Measurements from ENCODE around the gene SNN.

The SNN gene

GRCh38 chr16:11719171-11719570, 50.9 kb downstream of the SNN start:
- Mint-ChIP-seq H3K27me3 (ENCODE audit: low read depth) (no peaks in the 10 kb centered on the region), H3K27ac (no peak overlapping the region), H3K4me1 (peaks cover 24% of the 10 kb centered on the region), H3K4me3 (no peak overlapping the region), H3K36me3 (ENCODE audit: low read depth) (peaks cover 55% of the 10 kb centered on the region), H3K9me3 (no peaks in the 10 kb centered on the region)
- no peak for TF ChIP-seq CTCF (IDR thresholded peaks at IDR 0.05; ENCODE audit: unreplicated experiment in 3 of 3)

GRCh38 chr16:11719762-11720161, 51.5 kb downstream of the SNN start:
- Mint-ChIP-seq H3K9me3 (no peaks in the 10 kb centered on the region), H3K27ac (peak overlapping the region in 2 of 3 experiments; percentile 1 to 8), H3K36me3 (ENCODE audit: low read depth) (peaks cover 56% of the 10 kb centered on the region), H3K4me3 (no peak overlapping the region), H3K27me3 (ENCODE audit: low read depth) (no peaks in the 10 kb centered on the region), H3K4me1 (peaks cover 24% of the 10 kb centered on the region)
- TF ChIP-seq CTCF (IDR thresholded peaks at IDR 0.05; ENCODE audit: unreplicated experiment in 3 of 3), result no peak

GRCh38 chr16:11721781-11722467, 53.7 kb downstream of the SNN start:
- H3K27me3 Mint-ChIP-seq (ENCODE audit: low read depth), result no peaks in the 10 kb centered on the region
- H3K36me3 Mint-ChIP-seq (ENCODE audit: low read depth), result peaks cover 49% of the 10 kb centered on the region
- peaks cover 16% of the 10 kb centered on the region for H3K4me1 Mint-ChIP-seq
- TF ChIP-seq CTCF (IDR thresholded peaks at IDR 0.05; ENCODE audit: unreplicated experiment in 3 of 3), result no peak
- no peaks in the 10 kb centered on the region for H3K9me3 Mint-ChIP-seq
- H3K4me3 Mint-ChIP-seq, result no peak overlapping the region
- H3K27ac Mint-ChIP-seq, result peak overlapping the region; percentile 3 to 36 (median 6)

GRCh38 chr16:11722468-11722808, 54.2 kb downstream of the SNN start:
- Mint-ChIP-seq H3K36me3 (ENCODE audit: low read depth) (peaks cover 53% of the 10 kb centered on the region), H3K4me3 (no peak overlapping the region), H3K4me1 (peaks cover 16% of the 10 kb centered on the region), H3K27me3 (ENCODE audit: low read depth) (no peaks in the 10 kb centered on the region), H3K9me3 (no peaks in the 10 kb centered on the region), H3K27ac (peak overlapping the region; percentile 3 to 36 (median 6))
- TF ChIP-seq CTCF (IDR thresholded peaks at IDR 0.05; ENCODE audit: unreplicated experiment in 3 of 3), result no peak

- H3K4me1 Mint-ChIP-seq, result no peaks in the 10 kb centered on the region
- H3K36me3 Mint-ChIP-seq (ENCODE audit: low read depth), result peaks cover 67% of the 10 kb centered on the region
- H3K27me3 Mint-ChIP-seq (ENCODE audit: low read depth), result no peaks in the 10 kb centered on the region
- H3K9me3 Mint-ChIP-seq, result no peaks in the 10 kb centered on the region
- TF ChIP-seq CTCF (IDR thresholded peaks at IDR 0.05; ENCODE audit: unreplicated experiment in 3 of 3), result no peak
- no peak overlapping the region for H3K4me3 Mint-ChIP-seq
- no peak overlapping the region for H3K27ac Mint-ChIP-seq
Observed at GRCh38 chr16:11725457-11725856, 57.2 kb downstream of the SNN start.

GRCh38 chr16:11726008-11726407, 57.8 kb downstream of the SNN start:
- Mint-ChIP-seq H3K4me3 (no peak overlapping the region), H3K27ac (no peak overlapping the region), H3K36me3 (ENCODE audit: low read depth) (peaks cover 64% of the 10 kb centered on the region), H3K9me3 (no peaks in the 10 kb centered on the region), H3K27me3 (ENCODE audit: low read depth) (no peaks in the 10 kb centered on the region), H3K4me1 (no peaks in the 10 kb centered on the region)
- TF ChIP-seq CTCF (IDR thresholded peaks at IDR 0.05; ENCODE audit: unreplicated experiment in 3 of 3), result no peak

Data from nephron (organoid).